ENCODE measurements around the gene FNDC10.
"Not testable (repeated sequence)": the region's sequence is repeated elsewhere in the genome, so short reads cannot be mapped to it uniquely, and the experiment has no call there.

FNDC10 gene

DNA sequence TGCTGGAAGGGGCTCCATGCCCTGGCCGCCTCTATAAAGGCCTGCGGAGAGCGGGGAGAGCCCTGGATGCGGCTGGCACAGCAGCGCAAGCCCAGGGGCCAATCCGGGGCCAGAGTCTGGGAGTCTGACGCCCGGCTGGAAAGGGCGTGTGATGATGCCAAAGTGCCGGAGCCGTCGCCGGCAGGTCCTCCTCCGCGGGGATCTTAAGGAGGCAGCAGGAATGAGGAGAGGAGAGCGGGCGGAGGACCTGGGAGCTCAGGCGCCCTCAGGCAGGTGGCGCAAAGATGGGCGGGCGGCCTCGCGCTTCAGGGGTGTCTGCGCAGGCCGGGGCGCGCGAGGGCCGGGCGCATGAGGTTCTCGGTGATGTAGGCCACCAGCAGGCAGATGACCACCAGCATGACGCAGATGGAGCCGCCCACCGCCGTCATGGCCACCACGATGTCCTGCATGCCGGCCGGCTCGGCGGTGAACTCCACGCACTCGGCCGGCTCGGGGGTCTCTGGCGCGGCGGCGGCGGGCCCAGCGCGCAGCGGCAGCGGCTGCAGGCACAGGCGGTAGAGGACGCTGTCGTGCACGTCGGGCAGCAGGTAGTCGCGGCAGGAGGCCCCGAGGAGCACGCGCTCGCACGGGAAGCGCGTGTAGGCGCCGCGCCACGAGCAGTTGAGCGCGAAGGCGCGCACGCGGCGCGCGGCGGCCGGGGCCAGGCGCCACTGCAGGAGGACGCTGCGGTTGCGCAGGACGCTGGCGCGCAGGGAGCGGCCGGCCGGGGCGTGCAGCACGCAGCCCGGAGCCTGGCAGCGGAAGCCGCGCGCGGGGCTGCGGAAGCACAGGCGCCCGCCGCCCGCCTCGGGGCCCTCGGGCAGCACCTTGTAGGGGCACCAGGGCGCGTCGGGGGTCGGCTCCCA, 653 bp downstream of the FNDC10 start:
- peak; percentile 83 for DNase-seq (ENCODE audit: low spot score)

DNA sequence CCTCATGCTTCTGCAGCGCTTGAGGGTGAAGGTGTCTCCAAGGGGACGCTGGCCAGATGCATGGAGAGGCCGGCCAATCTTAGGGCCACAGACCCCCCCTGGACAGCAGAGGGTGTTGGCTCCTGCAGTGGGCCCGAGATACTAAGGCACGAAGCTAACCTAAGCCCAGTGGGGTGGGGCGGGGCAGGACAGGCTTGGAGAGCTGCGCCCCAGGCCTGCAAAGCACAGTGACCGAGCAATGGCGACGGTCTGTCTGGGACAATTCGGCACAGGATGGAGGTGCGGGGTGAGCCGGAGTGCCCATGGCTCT, 1.3 kb downstream of the FNDC10 start:
- DNase-seq (ENCODE audit: low spot score): peak; percentile 12

DNA sequence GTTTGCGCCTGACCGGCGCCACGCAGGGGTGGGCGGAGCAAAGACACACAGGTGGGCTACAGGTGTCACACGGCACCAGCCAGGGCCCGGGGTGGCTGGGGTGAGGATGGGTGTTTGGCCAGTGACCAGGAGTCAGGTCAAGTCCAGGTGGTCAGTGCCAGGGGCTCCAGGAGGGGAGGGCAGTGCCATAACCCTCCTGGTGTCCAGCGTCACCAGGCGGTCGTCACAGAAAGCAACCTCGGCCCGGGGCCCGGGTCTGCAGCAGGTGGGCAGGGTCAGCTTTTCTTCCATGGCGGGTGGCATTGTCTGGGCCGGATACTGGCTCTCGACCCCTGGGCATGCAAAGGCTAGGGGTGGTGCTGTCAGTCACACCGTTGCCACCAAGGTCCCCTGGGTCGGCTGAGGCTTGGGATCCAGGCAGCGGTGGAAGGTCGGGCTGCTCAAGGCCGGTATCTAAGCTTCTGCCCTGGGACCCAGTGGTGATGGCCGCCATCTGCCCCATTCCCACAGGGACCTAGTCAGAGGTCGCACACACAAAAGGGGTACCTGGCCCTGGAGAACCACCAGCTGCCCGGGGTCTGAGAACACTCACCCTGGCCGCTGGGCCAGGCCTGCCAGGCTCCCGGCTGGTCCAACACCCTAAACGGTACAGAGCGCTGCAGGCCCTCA, 1.8 kb downstream of the FNDC10 start:
- peak; percentile 4 for DNase-seq (ENCODE audit: low spot score)

DNA sequence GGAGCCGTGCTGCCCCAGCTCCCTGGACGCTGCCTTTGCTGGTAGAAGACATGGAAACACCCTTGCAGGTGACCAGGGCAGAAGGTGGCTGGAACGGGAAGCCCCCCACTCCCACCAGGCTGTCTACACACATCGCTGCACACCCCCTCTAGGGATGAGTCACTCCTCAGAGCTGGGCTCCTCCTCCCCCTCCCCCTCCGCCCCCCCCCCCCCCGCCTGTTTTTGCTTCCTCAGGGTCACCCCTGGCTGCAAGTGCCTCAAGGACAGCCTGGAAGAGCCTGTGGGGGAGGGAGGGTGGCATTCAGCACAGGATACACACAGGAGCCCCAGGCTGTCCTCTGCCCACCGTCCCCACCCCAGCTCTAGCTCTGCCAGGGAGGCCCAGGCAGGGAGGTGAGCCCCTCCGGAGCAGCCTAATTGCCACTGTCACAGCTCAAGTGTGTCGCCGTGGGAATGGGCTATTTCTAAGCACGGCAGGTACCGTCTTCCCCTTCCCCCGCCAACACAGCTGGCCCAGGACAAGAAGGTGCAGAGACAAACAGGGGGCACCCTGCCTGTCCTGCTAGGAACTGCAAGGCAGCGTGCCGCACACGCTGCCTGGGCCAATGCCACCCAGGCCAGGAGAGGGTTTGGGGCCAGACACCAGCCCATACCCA, 2.5 kb downstream of the FNDC10 start:
- peak; percentile 59 for DNase-seq (ENCODE audit: low spot score)

DNA sequence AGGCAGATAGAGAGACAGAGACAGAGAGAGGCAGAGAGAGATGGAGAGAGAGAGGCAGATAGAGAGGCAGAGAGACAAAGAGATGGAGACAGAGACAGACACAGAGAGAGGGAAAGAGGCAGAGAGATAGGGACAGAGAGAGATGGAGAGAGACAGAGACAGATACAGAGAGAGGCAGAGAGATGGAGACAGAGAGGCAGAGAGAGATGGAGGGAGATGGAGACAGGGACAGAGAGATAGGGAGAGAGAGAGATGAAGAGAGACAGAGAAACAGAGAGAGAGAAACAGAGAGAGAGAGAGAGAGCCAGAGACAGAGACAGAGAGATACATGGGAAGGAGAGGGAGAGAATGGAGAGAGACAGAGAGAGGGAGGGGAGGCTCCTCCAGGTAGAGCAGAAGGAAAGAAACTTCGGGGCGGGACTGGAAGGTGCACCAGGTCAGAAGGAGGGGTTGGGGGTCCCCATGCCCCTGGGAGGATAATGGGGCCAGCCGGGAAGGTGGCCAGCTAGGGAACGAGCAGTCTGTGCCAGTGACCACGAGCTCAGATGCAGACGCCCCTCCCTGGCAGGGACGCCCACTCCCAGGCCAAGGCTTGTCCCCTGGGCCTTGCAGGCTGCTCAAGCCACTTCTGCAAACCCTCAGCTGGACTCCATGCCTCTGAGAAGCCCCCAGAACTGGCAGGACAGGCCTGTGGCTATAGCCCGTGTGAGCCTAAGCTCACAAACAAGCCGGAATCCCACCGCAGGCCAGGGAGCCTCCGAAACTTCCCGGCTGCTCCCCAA, 3.3 kb downstream of the FNDC10 start:
- DNase-seq (ENCODE audit: low spot score): no peak

DNA sequence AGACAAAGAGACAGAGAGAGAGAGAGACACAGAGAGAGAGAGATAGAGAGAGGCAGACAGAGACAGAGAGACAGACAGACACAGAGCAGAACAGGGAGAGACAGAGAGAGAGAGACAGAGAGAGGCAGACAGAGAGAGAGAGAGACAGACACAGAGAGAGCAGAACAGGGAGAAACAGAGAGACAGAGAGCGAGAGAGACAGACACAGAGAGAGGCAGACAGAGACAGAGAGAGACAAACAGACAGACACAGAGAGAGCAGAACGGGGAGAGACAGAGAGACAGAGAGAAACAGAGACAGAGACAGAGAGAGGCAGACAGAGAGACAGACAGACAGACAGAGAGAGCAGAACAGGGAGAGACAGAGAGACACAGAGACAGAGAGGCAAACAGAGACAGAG, 4.6 kb downstream of the FNDC10 start:
- not testable (repeated sequence) for DNase-seq (ENCODE audit: low spot score)

DNA sequence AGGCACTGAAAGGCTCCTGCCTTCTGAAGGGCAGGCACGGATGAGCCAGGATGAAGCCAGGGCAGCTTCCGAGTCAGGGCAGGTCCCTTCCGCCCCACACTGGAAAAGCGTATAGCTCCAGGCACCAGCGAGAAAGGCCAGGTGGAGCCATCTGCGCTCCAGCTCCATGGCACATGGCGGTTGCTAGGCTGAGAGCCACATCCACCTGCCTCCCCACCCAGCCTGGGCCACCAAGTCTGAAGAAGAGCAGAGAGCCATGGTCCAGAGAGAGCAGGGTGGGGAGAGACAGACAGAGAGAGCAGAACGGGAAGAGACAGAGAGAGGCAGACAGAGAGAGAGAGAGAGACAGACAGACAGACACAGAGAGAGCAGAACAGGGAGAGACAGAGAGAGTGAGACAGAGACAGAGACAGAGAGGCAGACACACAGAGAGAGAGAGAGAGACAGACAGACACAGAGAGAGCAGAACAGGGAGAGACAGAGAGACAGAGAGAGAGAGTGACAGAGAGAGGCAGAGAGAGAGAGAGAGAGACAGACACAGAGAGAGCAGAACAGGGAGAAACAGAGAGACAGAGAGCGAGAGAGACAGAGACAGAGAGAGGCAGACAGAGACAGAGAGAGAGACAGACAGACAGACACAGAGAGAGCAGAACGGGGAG, 5.2 kb downstream of the FNDC10 start:
- DNase-seq (ENCODE audit: low spot score): no peak

DNA sequence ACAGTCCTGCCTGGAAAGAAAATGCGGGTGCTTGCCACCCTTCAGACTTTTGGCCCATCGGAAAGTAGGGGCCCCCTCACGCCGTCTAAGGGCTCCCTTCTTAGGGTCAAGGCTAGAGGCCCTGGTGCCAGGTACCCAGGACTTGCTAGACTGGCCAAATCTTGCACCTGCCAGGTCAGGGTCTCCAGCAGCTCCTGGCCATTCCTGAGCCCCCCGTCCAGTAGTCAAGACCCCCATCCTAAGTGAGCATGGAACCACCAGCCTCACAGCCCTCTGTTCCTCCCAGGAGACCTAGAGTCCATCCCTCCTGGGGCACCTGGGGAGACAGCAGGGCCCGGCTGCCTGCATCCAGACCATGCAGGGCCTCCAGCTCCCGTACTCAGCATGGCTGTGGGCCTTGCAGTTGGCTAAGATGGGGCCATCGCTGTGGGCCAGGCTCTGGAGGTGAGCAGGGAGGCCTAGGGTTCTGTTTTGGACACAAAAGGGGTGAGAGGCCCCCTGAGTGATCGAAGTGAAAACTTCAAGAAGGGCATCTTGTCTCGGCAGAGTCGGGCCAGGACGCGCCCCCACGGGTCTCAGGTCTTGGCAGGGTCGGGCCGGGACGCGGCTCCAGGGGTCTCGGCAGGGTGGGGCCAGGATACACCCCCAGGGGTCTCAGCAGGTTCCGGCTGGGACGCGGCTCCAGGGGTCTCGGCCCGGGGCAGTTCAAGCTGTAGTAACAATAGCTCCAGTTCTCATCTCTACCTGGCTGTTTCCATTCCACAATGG, 5.9 kb downstream of the FNDC10 start:
- DNase-seq (ENCODE audit: low spot score): no peak

DNA sequence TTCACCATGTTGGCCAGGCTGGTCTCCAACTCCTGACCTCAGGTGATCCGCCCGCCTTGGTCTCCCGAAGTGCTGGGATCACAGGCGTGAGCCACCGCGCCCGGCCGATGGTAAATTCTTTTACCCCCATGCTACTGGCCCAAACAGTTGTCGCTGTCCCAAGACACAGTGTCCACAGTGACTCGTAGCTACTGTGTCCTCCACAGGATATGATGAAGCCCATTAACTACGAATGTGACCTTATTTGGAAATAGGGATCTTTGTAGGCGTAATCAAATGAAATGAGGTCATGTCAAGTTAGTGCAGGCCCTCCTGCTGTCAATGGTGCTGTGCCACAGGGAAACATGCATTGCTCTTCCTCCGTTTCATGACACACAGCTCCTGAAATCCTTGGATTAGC, 8.5 kb downstream of the FNDC10 start:
- no peak for DNase-seq (ENCODE audit: low spot score)

DNA sequence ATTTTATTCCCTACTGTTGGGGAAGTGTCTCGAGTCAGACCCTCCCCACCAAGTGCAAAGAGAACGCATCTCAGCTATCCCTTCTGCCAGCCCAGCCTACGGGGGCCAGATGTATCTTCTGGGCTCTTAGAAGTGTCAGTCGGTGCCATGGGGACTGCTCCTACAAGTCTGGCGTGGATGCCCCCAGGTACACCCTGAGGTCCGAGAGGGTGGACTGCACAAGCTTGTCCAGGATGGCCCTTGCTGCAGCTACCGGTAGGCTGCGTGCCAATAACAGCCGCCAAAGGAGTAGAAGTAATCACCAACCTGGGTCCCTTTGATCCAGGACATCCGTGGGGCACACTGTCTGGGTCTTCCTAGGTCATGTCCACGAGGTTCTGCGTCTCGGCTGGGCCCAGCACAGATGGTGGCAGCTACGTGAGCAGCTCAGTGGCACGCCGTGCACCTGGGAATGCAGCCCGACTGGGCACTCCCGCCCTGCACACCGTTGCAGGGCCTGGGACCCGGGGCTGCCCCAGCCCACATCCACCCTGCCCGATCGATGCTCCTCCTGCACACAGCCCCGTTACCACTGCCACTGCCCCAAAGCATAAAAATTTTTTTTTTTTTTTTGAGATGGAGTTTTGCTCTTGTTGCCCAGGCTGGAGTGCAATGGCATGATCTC, 16.5 kb downstream of the FNDC10 start:
- no peak for DNase-seq (ENCODE audit: low spot score)

DNA sequence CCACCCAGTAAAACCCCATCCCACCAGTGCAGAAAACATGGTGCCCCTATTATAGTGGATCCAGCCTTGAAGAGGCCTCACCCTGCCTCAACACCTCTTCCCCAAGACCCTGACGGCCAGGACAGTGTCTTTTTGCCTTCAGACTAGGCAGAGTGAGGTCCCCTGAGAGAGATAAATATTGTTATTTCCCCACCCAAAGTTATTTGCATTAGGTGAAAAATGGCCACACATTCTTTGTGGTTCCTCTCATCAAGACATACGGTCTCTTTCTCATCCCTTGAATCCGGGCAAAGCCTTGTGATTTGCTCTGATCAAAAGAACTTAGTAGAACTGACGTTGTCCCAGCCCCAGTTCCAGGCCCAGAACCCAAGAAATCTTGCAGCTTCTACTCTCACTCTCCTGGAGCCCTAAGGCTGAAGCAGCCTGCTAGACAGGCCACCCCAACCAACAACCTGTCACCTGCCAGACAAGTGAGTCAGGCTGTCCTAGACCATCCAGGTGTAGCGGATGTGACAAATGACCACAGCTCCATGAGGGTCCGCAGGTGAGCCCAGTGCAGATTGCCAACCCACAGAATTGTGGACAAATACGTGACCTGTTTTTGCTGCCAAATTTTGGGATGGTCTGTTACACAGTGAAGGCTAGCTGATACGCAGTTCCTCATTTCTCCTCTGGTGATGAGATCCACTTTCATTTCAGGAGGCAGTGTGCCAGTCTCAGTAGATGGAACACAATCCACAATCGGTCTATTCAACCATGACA, 17.2 kb downstream of the FNDC10 start:
- no peak for DNase-seq (ENCODE audit: low spot score)

DNA sequence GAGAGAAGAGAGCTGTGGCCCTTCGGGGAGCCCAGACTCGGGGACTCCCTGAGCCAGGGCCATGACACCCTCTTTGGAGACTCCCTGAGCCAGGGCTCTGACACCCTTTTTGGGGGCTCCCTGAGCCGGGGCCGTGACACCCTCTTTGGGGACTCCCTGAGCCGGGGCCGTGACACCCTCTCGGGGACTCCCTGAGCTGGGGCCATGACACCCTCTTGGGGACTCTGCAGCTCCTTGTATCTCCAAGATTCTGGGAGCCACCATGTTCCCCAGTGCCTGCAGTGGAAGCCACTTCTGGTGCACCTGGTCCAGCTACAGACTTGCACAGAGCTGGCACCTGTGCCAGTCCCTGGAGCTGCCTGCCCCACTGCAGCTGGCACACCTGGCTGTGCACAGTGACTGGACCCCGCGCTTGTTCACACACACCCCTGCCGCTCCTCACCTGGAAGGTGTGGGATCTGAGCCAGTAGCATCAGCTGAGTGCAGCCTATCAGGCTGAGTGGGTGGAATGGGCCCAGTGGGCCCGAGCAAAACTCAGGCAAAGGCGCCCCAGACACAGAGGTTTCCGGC, 21.5 kb downstream of the FNDC10 start:
- no peak for DNase-seq (ENCODE audit: low spot score)

DNA sequence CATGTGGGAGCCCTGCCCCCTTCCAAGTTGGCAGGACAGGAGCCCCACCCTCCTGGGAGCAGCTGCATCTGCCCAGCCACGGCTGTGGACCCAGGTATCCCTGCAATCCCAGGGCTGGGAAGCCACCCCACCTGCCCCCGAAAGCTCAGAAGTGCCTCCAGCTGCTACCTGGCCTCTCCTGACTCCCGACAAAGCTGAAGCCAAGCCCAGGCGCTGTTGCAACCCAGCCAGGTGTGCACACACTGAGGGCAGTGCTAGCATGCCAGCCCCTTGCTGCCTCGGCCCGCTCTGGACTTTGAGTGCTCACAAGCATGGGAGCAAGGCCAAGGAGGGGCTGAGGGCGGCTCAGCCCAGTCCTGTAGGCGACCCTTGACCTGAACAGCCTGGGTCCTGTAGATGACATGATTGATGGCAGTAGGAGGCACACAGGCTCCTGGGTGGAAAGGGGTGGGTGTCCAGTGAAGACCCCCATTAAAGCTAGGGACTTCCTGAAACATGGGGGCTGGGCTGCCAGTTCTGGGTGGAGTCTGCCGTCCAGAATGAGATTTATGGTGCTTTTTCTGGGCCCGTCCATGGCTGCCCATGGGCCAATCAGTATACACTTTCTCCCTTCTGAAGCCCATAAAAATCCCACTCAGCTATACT, 22.4 kb downstream of the FNDC10 start:
- no peak for DNase-seq (ENCODE audit: low spot score)

DNA sequence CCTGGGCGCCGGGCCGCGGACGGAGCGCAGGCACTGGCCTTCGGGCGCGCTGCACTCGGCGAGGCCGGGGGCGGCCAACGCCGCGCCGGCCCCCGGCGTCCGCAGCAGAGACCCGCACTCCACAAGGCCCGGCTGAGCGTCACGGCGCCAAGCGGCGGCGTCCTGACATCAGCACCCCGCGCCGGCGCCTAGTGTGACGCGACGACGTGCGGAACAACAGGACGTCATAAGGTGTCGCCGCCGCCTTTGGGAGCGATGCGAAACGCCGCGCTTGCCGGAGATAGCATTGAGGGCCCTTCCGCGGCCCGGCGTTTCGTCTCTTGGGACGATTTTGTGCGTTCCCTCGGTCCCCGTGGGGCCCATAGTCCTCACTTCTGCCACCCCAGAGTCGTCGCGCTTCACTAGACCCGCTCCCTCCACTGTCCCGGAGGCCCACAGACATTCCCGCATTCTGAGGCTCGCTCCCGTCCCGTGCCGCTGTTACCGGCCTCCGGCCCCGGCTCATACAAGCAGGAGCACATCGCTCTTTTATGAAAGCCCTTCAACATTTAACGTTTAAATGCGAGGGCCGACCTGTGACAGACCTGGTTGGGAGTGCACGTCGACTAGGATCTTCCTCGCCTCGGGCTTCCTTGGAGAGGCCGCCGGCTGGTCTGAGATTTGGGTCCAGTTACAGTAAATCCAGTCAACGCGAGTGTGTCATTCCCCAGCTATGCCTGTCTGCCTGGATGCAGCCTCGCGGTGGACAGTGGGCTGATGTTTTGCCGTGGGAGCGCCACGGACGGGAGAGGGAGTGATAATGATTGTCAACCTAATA, 25.0 kb downstream of the FNDC10 start, which contains the start of gene SSU72:
Gene SSU72, minus strand, starts transcription at position 143 of the 817 bp plus-strand sequence. CDS start 306 bp downstream, outside the sequence.
- DNase-seq (ENCODE audit: low spot score): peak; percentile 97

DNA sequence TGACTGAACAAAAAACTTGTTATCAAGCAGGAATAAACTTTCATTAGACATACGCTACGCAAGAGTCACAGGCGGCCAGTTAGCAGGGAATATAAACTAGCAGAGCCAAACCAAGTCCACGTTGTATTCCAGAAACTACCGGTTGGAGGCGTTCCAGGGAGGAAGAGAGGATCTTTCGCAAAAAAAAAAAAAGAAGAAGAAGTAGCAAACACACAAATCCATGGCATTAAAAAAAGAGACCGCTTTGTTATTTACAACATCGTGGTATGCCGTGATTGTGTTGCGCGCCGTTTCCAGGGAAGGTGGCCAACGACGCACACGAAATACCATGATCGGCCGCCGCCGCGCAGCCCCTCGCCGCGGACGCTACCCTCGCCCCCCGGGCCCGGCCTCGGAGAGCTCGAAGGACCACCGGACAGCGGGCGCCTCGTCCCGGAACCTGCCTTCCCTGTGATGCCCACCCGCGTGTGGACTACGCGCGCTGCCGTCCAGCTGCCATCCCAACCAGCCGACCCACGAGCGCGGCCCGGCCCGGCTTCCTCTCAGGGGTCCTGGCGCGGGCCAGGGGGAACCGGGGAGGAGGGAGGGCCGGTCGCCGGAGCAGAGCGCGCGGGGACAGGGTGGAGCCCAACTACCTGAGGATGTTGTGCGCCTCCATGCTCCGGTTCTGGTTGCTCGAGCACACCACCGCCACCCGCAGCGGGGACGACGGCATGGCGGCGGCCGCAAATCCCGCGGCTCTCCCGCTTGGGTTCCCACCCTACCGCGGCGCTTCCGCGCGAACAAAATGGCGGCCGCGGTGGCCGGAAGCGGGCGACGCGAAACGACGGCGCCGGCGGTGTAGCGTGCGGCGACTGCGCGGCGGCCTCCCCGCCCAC, 25.9 kb downstream of the FNDC10 start:
- DNase-seq (ENCODE audit: low spot score): peak; percentile 91

DNA sequence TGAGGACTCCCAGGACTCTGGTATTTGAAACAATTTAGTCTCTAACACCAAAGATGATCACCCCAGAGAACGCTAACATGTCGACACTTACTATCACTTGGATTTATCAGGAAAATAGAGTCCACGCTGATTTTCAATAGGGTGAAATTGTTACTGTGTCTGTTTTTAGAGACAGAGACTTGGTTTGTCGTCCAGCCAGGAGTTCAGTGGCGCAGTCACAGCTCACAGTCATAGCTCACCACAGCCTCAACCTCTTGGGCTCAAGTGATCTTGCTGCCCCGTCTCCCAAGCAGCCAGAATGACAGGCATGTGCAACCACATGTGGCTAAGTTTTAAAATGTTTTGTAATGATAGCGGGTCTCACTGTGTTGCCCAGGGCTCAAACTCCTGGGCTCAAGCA, 30.6 kb downstream of the FNDC10 start:
- no peak for DNase-seq (ENCODE audit: low spot score)

DNA sequence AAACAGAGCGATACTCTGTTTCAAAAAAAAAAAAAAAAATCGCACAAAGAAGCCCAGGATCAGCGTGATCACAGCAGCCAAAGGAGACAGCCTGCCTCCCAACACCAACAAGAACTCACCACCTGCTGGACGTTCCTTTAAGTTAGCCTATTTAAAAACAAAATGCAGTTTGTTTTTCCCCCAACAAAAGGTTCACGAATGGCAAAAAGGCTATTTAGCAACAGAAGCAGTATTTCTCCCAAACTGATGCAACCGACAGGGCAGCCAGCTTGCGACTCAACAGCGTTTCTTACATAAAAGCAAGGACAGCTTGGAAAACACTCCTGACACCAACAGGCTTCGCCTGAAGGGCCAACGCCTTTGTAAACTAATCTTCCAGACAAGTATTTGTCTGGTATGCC, 32.0 kb downstream of the FNDC10 start:
- DNase-seq (ENCODE audit: low spot score): no peak

Data from AG08396 (cell line).